Adipocyte (in vitro differentiated cells): ENCODE data around the gene NANOS2.
A peak's percentile ranks its signal among the peaks of the same experiment; 100 is the strongest.

Experiments used
- DNase-seq: peaks from one replicate; pipeline ENCODE4 v3.0.0-alpha.2; 2015; ENCODE audit warnings: low read depth
- H3K27me3 ChIP-seq: replicated peaks from 2 replicates; pipeline ENCODE4 v1.7.0; 2013; ENCODE audit warnings: mild to moderate bottlenecking, low read length, moderate library complexity; ENCODE audit not compliant: control insufficient read depth, insufficient read depth
- H3K36me3 ChIP-seq: 2 replicates; pipeline ENCODE4 v1.7.0; 2013; ENCODE audit warnings: low read length, mild to moderate bottlenecking, moderate library complexity; ENCODE audit not compliant: control insufficient read depth, insufficient read depth, severe bottlenecking
- H3K4me1 ChIP-seq: 2 replicates; pipeline ENCODE4 v1.7.0; 2013; ENCODE audit warnings: mild to moderate bottlenecking, low read length, moderate library complexity; ENCODE audit not compliant: control insufficient read depth, insufficient read depth
- H3K4me3 ChIP-seq: 2 replicates; pipeline ENCODE4 v1.7.0; 2013; ENCODE audit warnings: mild to moderate bottlenecking, low read length, moderate library complexity
- H3K9ac ChIP-seq: 2 replicates; pipeline ENCODE4 v1.7.0; 2013; ENCODE audit warnings: mild to moderate bottlenecking, low read length, moderate library complexity
- H3K9me3 ChIP-seq: 2 replicates; pipeline ENCODE4 v1.7.0; 2013; ENCODE audit warnings: mild to moderate bottlenecking, low read length, moderate library complexity; ENCODE audit not compliant: control insufficient read depth

The NANOS2 gene

GRCh38 chr19:45952341-45952685, 37.7 kb upstream of the NANOS2 start:
- DNase-seq, result no peak
- no peak overlapping the region for H3K4me3 ChIP-seq
- no peaks in the 10 kb centered on the region for H3K36me3 ChIP-seq
- H3K27me3 ChIP-seq, result peaks cover 14% of the 10 kb centered on the region
- H3K9ac ChIP-seq, result no peak overlapping the region
- no peaks in the 10 kb centered on the region for H3K9me3 ChIP-seq
- H3K4me1 ChIP-seq, result peaks cover 7% of the 10 kb centered on the region

- Histone ChIP-seq H3K4me1 (peaks cover 4% of the 10 kb centered on the region), H3K27me3 (peaks cover 27% of the 10 kb centered on the region), H3K9ac (no peak overlapping the region), H3K36me3 (no peaks in the 10 kb centered on the region), H3K4me3 (no peak overlapping the region), H3K9me3 (no peaks in the 10 kb centered on the region)
- no peak for DNase-seq
These were observed 33.3 kb upstream of the NANOS2 start for GRCh38 chr19:45947926-45948325.

GRCh38 chr19:45940515-45940805, 25.9 kb upstream of the NANOS2 start:
- H3K9me3 ChIP-seq, result peaks cover 7% of the 10 kb centered on the region
- no peak for DNase-seq
- H3K27me3 ChIP-seq, result peaks cover 64% of the 10 kb centered on the region
- no peak overlapping the region for H3K4me3 ChIP-seq
- H3K36me3 ChIP-seq, result no peaks in the 10 kb centered on the region
- no peaks in the 10 kb centered on the region for H3K4me1 ChIP-seq
- H3K9ac ChIP-seq, result no peak overlapping the region

GRCh38 chr19:45939792-45940514, 25.4 kb upstream of the NANOS2 start:
- no peak overlapping the region for H3K4me3 ChIP-seq
- H3K9me3 ChIP-seq, result peaks cover 7% of the 10 kb centered on the region
- no peaks in the 10 kb centered on the region for H3K36me3 ChIP-seq
- H3K4me1 ChIP-seq, result no peaks in the 10 kb centered on the region
- H3K9ac ChIP-seq, result no peak overlapping the region
- peaks cover 63% of the 10 kb centered on the region for H3K27me3 ChIP-seq
- no peak for DNase-seq

GRCh38 chr19:45938733-45939319, 24.2 kb upstream of the NANOS2 start:
- Histone ChIP-seq H3K36me3 (no peaks in the 10 kb centered on the region), H3K9ac (no peak overlapping the region), H3K9me3 (peaks cover 7% of the 10 kb centered on the region), H3K27me3 (peaks cover 60% of the 10 kb centered on the region), H3K4me3 (no peak overlapping the region), H3K4me1 (no peaks in the 10 kb centered on the region)
- DNase-seq, result no peak

- Histone ChIP-seq H3K4me1 (no peaks in the 10 kb centered on the region), H3K36me3 (no peaks in the 10 kb centered on the region), H3K9ac (no peak overlapping the region), H3K4me3 (no peak overlapping the region), H3K9me3 (peaks cover 7% of the 10 kb centered on the region), H3K27me3 (peaks cover 68% of the 10 kb centered on the region)
- no peak for DNase-seq
These were observed 20.7 kb upstream of the NANOS2 start for GRCh38 chr19:45935267-45935666.

GRCh38 chr19:45934551-45935230, 20.1 kb upstream of the NANOS2 start:
- H3K4me3 ChIP-seq, result no peak overlapping the region
- peaks cover 7% of the 10 kb centered on the region for H3K9me3 ChIP-seq
- no peaks in the 10 kb centered on the region for H3K4me1 ChIP-seq
- no peaks in the 10 kb centered on the region for H3K36me3 ChIP-seq
- DNase-seq, result no peak
- no peak overlapping the region for H3K9ac ChIP-seq
- peaks cover 67% of the 10 kb centered on the region for H3K27me3 ChIP-seq

GRCh38 chr19:45933759-45934158, 19.2 kb upstream of the NANOS2 start:
- DNase-seq, result no peak
- Histone ChIP-seq H3K4me1 (no peaks in the 10 kb centered on the region), H3K36me3 (no peaks in the 10 kb centered on the region), H3K9me3 (peaks cover 7% of the 10 kb centered on the region), H3K9ac (no peak overlapping the region), H3K4me3 (no peak overlapping the region), H3K27me3 (peaks cover 58% of the 10 kb centered on the region)

GRCh38 chr19:45931055-45931454, 16.5 kb upstream of the NANOS2 start:
- H3K36me3 ChIP-seq, result no peaks in the 10 kb centered on the region
- H3K9me3 ChIP-seq, result no peaks in the 10 kb centered on the region
- DNase-seq, result no peak
- peaks cover 5% of the 10 kb centered on the region for H3K4me1 ChIP-seq
- peaks cover 37% of the 10 kb centered on the region for H3K27me3 ChIP-seq
- no peak overlapping the region for H3K4me3 ChIP-seq
- no peak overlapping the region for H3K9ac ChIP-seq

- no peak overlapping the region for H3K4me3 ChIP-seq
- H3K9ac ChIP-seq, result no peak overlapping the region
- peaks cover 5% of the 10 kb centered on the region for H3K4me1 ChIP-seq
- peaks cover 27% of the 10 kb centered on the region for H3K27me3 ChIP-seq
- H3K36me3 ChIP-seq, result no peaks in the 10 kb centered on the region
- DNase-seq, result no peak
- no peaks in the 10 kb centered on the region for H3K9me3 ChIP-seq
These were observed 14.7 kb upstream of the NANOS2 start for GRCh38 chr19:45929247-45929646.

GRCh38 chr19:45927565-45928261, 13.1 kb upstream of the NANOS2 start:
- Histone ChIP-seq H3K9me3 (no peaks in the 10 kb centered on the region), H3K27me3 (peaks cover 21% of the 10 kb centered on the region), H3K36me3 (no peaks in the 10 kb centered on the region), H3K4me1 (peaks cover 5% of the 10 kb centered on the region), H3K9ac (no peak overlapping the region), H3K4me3 (no peak overlapping the region)
- DNase-seq, result peak; percentile 93
